BLaER1 treated with 17β-estradiol and CSF1 and Interleukin-3, amounts not matched to agents 10 nM and 100 nM (cell line): ENCODE results near the gene MCCD1.
"Not testable (repeated sequence)": the region's sequence is repeated elsewhere in the genome, so short reads cannot be mapped to it uniquely, and the experiment has no call there.

Source experiments
- H3K27ac ChIP-seq, 11 experiments: shearing (Covaris generic); formaldehyde crosslinking; 2 replicates each; pipeline ENCODE4 v1.8.1; 2022
- H3K27me3 ChIP-seq, 11 experiments: shearing (Covaris generic); formaldehyde crosslinking; 2 replicates each; pipeline ENCODE4 v1.8.1; 2022
- H3K36me3 ChIP-seq, 11 experiments: shearing (Covaris generic); formaldehyde crosslinking; 2 replicates each; pipeline ENCODE4 v1.8.1; 2022
- H3K4me1 ChIP-seq, 10 experiments: shearing (Covaris generic); formaldehyde crosslinking; 2 replicates each; pipeline ENCODE4 v1.8.1; 2022
- H3K4me2 ChIP-seq, 11 experiments: shearing (Covaris generic); formaldehyde crosslinking; 2 replicates each; pipeline ENCODE4 v1.8.1; 2022
- H3K4me3 ChIP-seq, 10 experiments: shearing (Covaris generic); formaldehyde crosslinking; 2 replicates each; pipeline ENCODE4 v1.8.1; 2022
- H3K9ac ChIP-seq, 11 experiments: shearing (Covaris generic); formaldehyde crosslinking; 2 replicates each; pipeline ENCODE4 v1.8.1; 2022
- H3K9me3 ChIP-seq, 11 experiments: shearing (Covaris generic); formaldehyde crosslinking; replicated peaks in 1 of 11; 2 replicates each; pipeline ENCODE4 v1.8.1; 2022
- H4K20me1 ChIP-seq, 11 experiments: shearing (Covaris generic); formaldehyde crosslinking; 2 replicates each; pipeline ENCODE4 v1.8.1; 2022
- Cebpa-rat ChIP-seq, 11 experiments: shearing (Covaris generic); IDR thresholded peaks; 2 replicates each; pipeline ENCODE4 v1.8.1; 2022

MCCD1 gene

DNA sequence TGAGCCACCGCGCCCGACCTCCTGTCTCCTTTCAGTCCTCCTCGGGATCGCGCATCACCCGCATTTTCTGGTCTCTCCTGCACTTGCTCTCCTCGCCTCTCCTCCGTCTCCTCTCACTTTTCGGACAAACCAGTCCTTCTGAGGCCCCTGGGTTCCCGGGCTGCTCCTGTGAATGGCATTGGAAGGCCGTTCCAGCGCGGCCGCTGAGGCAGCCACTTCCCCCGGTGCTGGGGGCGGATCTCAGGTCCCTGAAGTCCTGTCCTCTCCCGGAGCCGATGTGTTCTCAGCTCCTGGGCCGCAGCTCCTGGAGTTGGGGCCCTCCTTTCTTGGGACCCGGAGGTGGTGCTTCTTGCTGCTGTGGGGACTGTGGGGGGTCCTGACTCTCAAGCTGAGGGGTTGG is 30.0 kb upstream of the MCCD1 start:
- H4K20me1 ChIP-seq, result peaks cover 9 to 61% (median 19%) of the 10 kb centered on the region in 11 experiments; a peak in 18 of 22 replicates
- peaks cover 0 to 18% (median 4%) of the 10 kb centered on the region in 11 experiments; a peak in 5 of 22 replicates for H3K36me3 ChIP-seq
- peaks cover 30 to 47% (median 36%) of the 10 kb centered on the region in 10 experiments for H3K4me1 ChIP-seq
- H3K4me3 ChIP-seq, result peak overlapping the region in 8 of 10 experiments; percentile 34 to 99 (median 76); a peak in 11 of 20 replicates
- H3K27me3 ChIP-seq, result no peaks in the 10 kb centered on the region
- no peak for TF ChIP-seq Cebpa-rat (IDR thresholded peaks at IDR 0.05)
- H3K9ac ChIP-seq, result peak overlapping the region in 7 of 11 experiments; percentile 23 to 55 (median 46); a peak in 14 of 22 replicates
- 0 out of 22 replicates have a peak overlapping the region, but pooled peaks of 1 of the 11 experiments have one; percentile 4 for H3K27ac ChIP-seq
- H3K4me2 ChIP-seq, result peak overlapping the region; percentile 82 to 99 (median 95)
- H3K9me3 ChIP-seq, result peaks cover 0 to 15% (median 11%) of the 10 kb centered on the region in 11 experiments; a peak in 11 of 22 replicates

GRCh38 chr6:31499648-31500047 is 29.1 kb upstream of the MCCD1 start:
- H3K27me3 ChIP-seq, H3K27ac ChIP-seq, H3K4me3 ChIP-seq: not testable (repeated sequence)
- Histone ChIP-seq H3K9ac (peak overlapping the region in 3 of 11 experiments; percentile 44 to 55 (median 52); a peak in 2 of 22 replicates), H3K4me1 (peaks cover 30 to 47% (median 36%) of the 10 kb centered on the region in 10 experiments), H4K20me1 (peaks cover 9 to 69% (median 24%) of the 10 kb centered on the region in 11 experiments; a peak in 18 of 22 replicates), H3K4me2 (peak overlapping the region in 10 of 11 experiments; percentile 82 to 99 (median 96); a peak in 15 of 22 replicates), H3K36me3 (peaks cover 0 to 18% (median 4%) of the 10 kb centered on the region in 11 experiments; a peak in 5 of 22 replicates), H3K9me3 (peaks cover 0 to 15% (median 11%) of the 10 kb centered on the region in 11 experiments; a peak in 11 of 22 replicates)

- peaks cover 9 to 87% (median 46%) of the 10 kb centered on the region in 11 experiments; a peak in 19 of 22 replicates for H4K20me1 ChIP-seq
- no peak for TF ChIP-seq Cebpa-rat (IDR thresholded peaks at IDR 0.05)
These were observed 26.2 kb upstream of the MCCD1 start for GRCh38 chr6:31502586-31502985.

GRCh38 chr6:31509036-31509435 is 19.7 kb upstream of the MCCD1 start:
- not testable (repeated sequence) for H3K9me3 ChIP-seq, H3K9ac ChIP-seq, H3K27me3 ChIP-seq, H3K27ac ChIP-seq, H3K4me2 ChIP-seq, H3K4me3 ChIP-seq
- Histone ChIP-seq H3K36me3 (peaks cover 55 to 75% (median 69%) of the 10 kb centered on the region in 11 experiments), H4K20me1 (peaks cover 2 to 53% (median 29%) of the 10 kb centered on the region in 11 experiments; a peak in 15 of 22 replicates), H3K4me1 (peaks cover 0 to 11% (median 2%) of the 10 kb centered on the region in 10 experiments; a peak in 6 of 20 replicates)

More at GRCh38 chr6:31502586-31502985, 26.2 kb upstream of the MCCD1 start:
- H3K9me3 ChIP-seq, result peaks cover 0 to 15% (median 11%) of the 10 kb centered on the region in 11 experiments; a peak in 11 of 22 replicates
- H3K4me3 ChIP-seq, result no peak overlapping the region
- no peak overlapping the region for H3K9ac ChIP-seq
- H3K4me2 ChIP-seq, result peak overlapping the region in 4 of 11 experiments; percentile 16 to 47 (median 36); a peak in 7 of 22 replicates
- peaks cover 8 to 26% (median 14%) of the 10 kb centered on the region in 10 experiments for H3K4me1 ChIP-seq
- H3K27me3 ChIP-seq, result no peaks in the 10 kb centered on the region
- no peak overlapping the region for H3K27ac ChIP-seq
- H3K36me3 ChIP-seq, result peaks cover 22 to 47% (median 31%) of the 10 kb centered on the region in 11 experiments

GRCh38 chr6:31510007-31510406 is 18.8 kb upstream of the MCCD1 start:
- H4K20me1 ChIP-seq, result peaks cover 2 to 44% (median 23%) of the 10 kb centered on the region in 11 experiments; a peak in 15 of 22 replicates
- H3K9ac ChIP-seq, result no peak overlapping the region; a peak in 1 of 22 replicates
- no peak overlapping the region for H3K4me2 ChIP-seq
- no peak overlapping the region for H3K27ac ChIP-seq
- no peak for TF ChIP-seq Cebpa-rat (IDR thresholded peaks at IDR 0.05)
- no peaks in the 10 kb centered on the region for H3K9me3 ChIP-seq
- no peaks in the 10 kb centered on the region for H3K27me3 ChIP-seq
- H3K4me3 ChIP-seq, result no peak overlapping the region
- H3K4me1 ChIP-seq, result peaks cover 0 to 12% (median 2%) of the 10 kb centered on the region in 10 experiments; a peak in 10 of 20 replicates
- peaks cover 55 to 74% (median 67%) of the 10 kb centered on the region in 11 experiments for H3K36me3 ChIP-seq

- 0 out of 22 replicates have a peak overlapping the region, but pooled peaks of 1 of the 11 experiments have one; percentile 12 for H3K4me2 ChIP-seq
- H3K9ac ChIP-seq, result no peak overlapping the region
- TF ChIP-seq Cebpa-rat (IDR thresholded peaks at IDR 0.05), result no peak
- no peak overlapping the region for H3K4me3 ChIP-seq
- H3K27me3 ChIP-seq, result no peaks in the 10 kb centered on the region
- no peak overlapping the region for H3K27ac ChIP-seq
- peaks cover 23 to 39% (median 32%) of the 10 kb centered on the region in 11 experiments for H3K36me3 ChIP-seq
- no peaks in the 10 kb centered on the region for H3K9me3 ChIP-seq
- H3K4me1 ChIP-seq, result peaks cover 4 to 42% (median 23%) of the 10 kb centered on the region in 10 experiments; a peak in 17 of 20 replicates
- H4K20me1 ChIP-seq, result peaks cover 0 to 11% (median 0%) of the 10 kb centered on the region in 11 experiments; a peak in 2 of 22 replicates
These were observed 15.2 kb upstream of the MCCD1 start for GRCh38 chr6:31513456-31514165.

DNA sequence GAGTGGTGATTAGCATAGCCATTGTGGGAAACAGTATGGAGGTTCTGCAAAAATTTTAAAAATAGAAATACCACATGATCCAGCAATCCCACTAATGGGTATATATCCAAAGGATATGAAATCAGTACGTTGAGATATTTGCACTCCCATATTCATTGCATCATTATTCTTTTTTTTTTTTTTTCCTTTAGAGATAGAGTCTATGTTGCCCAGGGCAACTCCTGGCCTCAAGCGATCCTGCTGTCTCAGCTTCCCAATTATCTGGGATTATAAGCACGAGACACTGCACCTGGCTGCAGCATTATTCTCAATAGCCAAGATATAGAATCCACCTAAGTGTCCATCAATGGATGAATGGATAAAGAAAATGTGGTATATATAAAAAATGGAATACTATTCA is 6.9 kb upstream of the MCCD1 start:
- Histone ChIP-seq H3K4me2 (no peak overlapping the region), H4K20me1 (peaks cover 0 to 5% (median 0%) of the 10 kb centered on the region in 11 experiments; a peak in 3 of 22 replicates), H3K27me3 (no peaks in the 10 kb centered on the region), H3K9me3 (no peaks in the 10 kb centered on the region), H3K4me3 (no peak overlapping the region), H3K36me3 (no peaks in the 10 kb centered on the region), H3K27ac (no peak overlapping the region), H3K9ac (no peak overlapping the region), H3K4me1 (peaks cover 0 to 23% (median 5%) of the 10 kb centered on the region in 10 experiments; a peak in 13 of 20 replicates)
- TF ChIP-seq Cebpa-rat (IDR thresholded peaks at IDR 0.05), result no peak

DNA sequence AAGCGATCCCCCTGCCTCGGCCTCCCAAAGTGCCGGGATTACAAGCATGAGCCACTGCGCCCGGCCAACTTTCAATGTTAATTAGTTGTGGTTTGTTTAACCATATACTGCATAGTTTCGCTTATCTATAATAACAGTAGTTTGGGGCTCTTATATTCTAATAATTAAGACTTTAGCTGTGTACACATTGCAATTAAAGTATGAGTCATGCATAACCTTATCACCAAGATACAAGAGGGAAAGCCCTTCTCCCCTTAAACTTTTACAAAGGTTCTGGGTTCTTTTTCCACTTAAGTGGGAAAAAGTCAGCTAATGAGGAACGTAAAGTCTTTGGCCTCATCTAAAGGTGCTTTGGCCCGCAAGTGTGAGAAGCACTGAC is 3.2 kb upstream of the MCCD1 start:
- peak overlapping the region in 1 of 11 experiments; percentile 25; a peak in 1 of 22 replicates for H3K27ac ChIP-seq
- H3K4me2 ChIP-seq, result no peak overlapping the region
- peaks cover 12 to 39% (median 22%) of the 10 kb centered on the region in 11 experiments; a peak in 21 of 22 replicates for H4K20me1 ChIP-seq
- TF ChIP-seq Cebpa-rat (IDR thresholded peaks at IDR 0.05), result no peak
- H3K4me3 ChIP-seq, result no peak overlapping the region
- peaks cover 0 to 11% (median 0%) of the 10 kb centered on the region in 10 experiments; a peak in 4 of 20 replicates for H3K4me1 ChIP-seq
- peaks cover 11 to 17% (median 13%) of the 10 kb centered on the region in 11 experiments for H3K36me3 ChIP-seq
- no peaks in the 10 kb centered on the region for H3K9me3 ChIP-seq
- H3K27me3 ChIP-seq, result no peaks in the 10 kb centered on the region
- H3K9ac ChIP-seq, result peak overlapping the region in 1 of 11 experiments; percentile 19; a peak in 1 of 22 replicates
